ENCODE results near the gene CKAP2L.

Gene CKAP2L

DNA sequence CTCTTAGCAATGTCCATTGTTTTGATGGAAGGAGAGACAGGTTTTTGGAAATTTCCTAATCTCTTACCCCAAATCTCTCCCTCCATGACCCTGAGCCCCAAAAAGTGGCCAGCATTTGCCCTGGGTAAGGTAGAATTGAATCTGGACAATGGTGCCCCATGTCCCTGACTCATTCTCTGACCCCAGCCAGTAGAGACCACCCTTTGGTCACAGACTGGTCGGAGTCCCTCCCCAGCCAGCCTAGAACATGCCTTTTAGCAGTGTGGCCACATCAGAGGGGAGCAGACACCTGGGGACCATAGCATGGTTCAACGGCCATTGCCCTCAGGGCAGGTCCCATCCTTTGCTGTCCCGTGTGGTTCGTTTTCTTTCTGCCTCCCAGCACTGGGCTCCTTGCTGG, 50.1 kb downstream of the CKAP2L start:
- no peak overlapping the region for H3K4me3 ChIP-seq (ENCODE audit: low read depth, low read length)
- TF ChIP-seq CTCF (IDR thresholded peaks at IDR 0.05; ENCODE audit: borderline replicate concordance, insufficient read depth, low read depth, low read length) = no peak

- no peak for TF ChIP-seq CTCF (IDR thresholded peaks at IDR 0.05; ENCODE audit: borderline replicate concordance, insufficient read depth, low read depth, low read length)
- H3K4me3 ChIP-seq (ENCODE audit: low read depth, low read length) = no peak overlapping the region
These were observed 50.5 kb downstream of the CKAP2L start for GRCh38 chr2:112713926-112714325.

- no peak overlapping the region for H3K4me3 ChIP-seq (ENCODE audit: low read depth, low read length)
- TF ChIP-seq CTCF (IDR thresholded peaks at IDR 0.05; ENCODE audit: borderline replicate concordance, insufficient read depth, low read depth, low read length) = no peak
These were observed 50.9 kb downstream of the CKAP2L start for GRCh38 chr2:112713585-112713925.

- no peak overlapping the region for H3K4me3 ChIP-seq (ENCODE audit: low read depth, low read length)
- TF ChIP-seq CTCF (IDR thresholded peaks at IDR 0.05; ENCODE audit: borderline replicate concordance, insufficient read depth, low read depth, low read length) = no peak
These were observed 51.4 kb downstream of the CKAP2L start for GRCh38 chr2:112712903-112713584.

DNA sequence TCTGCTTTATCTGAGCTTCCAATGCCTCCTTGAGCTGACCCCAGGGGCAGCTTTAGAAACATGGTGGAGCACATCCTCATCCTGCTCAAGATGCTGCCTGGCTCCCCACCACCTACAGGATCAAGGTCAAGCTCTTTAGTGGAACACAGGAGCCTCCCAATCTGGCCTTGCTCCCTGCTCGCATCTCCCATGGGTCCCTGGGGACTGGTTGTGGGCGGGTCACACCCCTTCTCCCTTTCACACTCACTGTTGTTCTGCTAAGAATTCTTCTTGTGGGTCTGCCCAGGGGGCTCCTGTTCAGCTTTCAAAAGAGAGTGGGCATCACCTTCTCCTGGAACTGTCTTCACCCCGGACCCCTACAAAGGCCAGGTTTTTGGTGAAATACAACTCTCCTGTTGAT, 51.9 kb downstream of the CKAP2L start:
- no peak for TF ChIP-seq CTCF (IDR thresholded peaks at IDR 0.05; ENCODE audit: borderline replicate concordance, insufficient read depth, low read depth, low read length)
- no peak overlapping the region for H3K4me3 ChIP-seq (ENCODE audit: low read depth, low read length)

- H3K4me3 ChIP-seq (ENCODE audit: low read depth, low read length) = no peak overlapping the region
These were observed 53.3 kb downstream of the CKAP2L start for GRCh38 chr2:112710956-112711750.

More at GRCh38 chr2:112710956-112711750, 53.3 kb downstream of the CKAP2L start:
- no peak for TF ChIP-seq CTCF (IDR thresholded peaks at IDR 0.05; ENCODE audit: borderline replicate concordance, insufficient read depth, low read depth, low read length)
